H1 (cell line): ENCODE measurements around the gene CAB39L. TPM values are rescaled to one million over a fixed set of nuclear protein-coding genes. Genes with fewer than 3 reads are reported as not detected.

ENCODE experiments used
- CTCF ChIA-PET: fragments of 300-600 bp; sonication (Branson Sonifier 250); formaldehyde crosslinking; loops from one replicate; lab custom pipeline; 2021; ENCODE audit not compliant: partially characterized antibody; lab: Charles Lee
- POLR2A ChIA-PET: fragments of 300-600 bp; sonication (Branson Sonifier 250); formaldehyde crosslinking; loops from one replicate; lab custom pipeline; 2021; ENCODE audit warnings: inconsistent platforms; ENCODE audit not compliant: partially characterized antibody; lab: Charles Lee
- DNase-seq, 2 experiments: peaks; one replicate each; pipeline versions ENCODE4 v3.0.0 to v3.0.0-alpha.2; 2010 to 2022; ENCODE audit warnings: low spot score in 2 of 2, low read depth in 1 of 2, mixed read lengths in 1 of 2
- FAIRE-seq: peaks from 2 replicates; lab custom pipeline; 2011; peaks lifted over from hg19 to GRCh38; lab: Jason Lieb, UNC
- H2AFZ ChIP-seq: 2 replicates; pipeline ENCODE4 v1.8.1; 2012; ENCODE audit warnings: low read length, inconsistent platforms
- H2AK5ac ChIP-seq: 2 replicates; pipeline ENCODE4 v1.6.1; 2013; ENCODE audit warnings: low read depth, low read length
- H2BK120ac ChIP-seq: replicated peaks from 2 replicates; pipeline ENCODE3; 2013; ENCODE audit warnings: low read depth, low read length, inconsistent platforms
- H2BK12ac ChIP-seq: 2 replicates; pipeline ENCODE4 v1.6.1; 2013; ENCODE audit warnings: low read depth, low read length
- H2BK15ac ChIP-seq: 2 replicates; pipeline ENCODE4 v1.6.1; 2013; ENCODE audit warnings: low read length
- H2BK20ac ChIP-seq: 2 replicates; pipeline ENCODE4 v1.6.1; 2013; ENCODE audit warnings: low read length
- H2BK5ac ChIP-seq: 2 replicates; pipeline ENCODE4 v1.6.1; 2013; ENCODE audit warnings: low read depth, low read length
- H3K14ac ChIP-seq: 2 replicates; pipeline ENCODE4 v1.6.1; 2013; ENCODE audit warnings: inconsistent platforms; ENCODE audit not compliant: insufficient read length
- H3K18ac ChIP-seq: 2 replicates; pipeline ENCODE4 v1.6.1; 2013; ENCODE audit warnings: low read length; ENCODE audit errors: extremely low read depth
- H3K23ac ChIP-seq: 2 replicates; pipeline ENCODE4 v1.6.1; 2013; ENCODE audit warnings: inconsistent platforms; ENCODE audit not compliant: insufficient read length
- H3K23me2 ChIP-seq: 2 replicates; pipeline ENCODE4 v1.6.1; 2013; ENCODE audit warnings: low read depth, low read length
- H3K27ac ChIP-seq: 2 replicates; pipeline ENCODE4 v1.6.1; 2011; ENCODE audit warnings: low read depth, low read length, inconsistent platforms
- H3K27me3 ChIP-seq, 4 experiments: replicated peaks in 1 of 4; 1 replicate in 1 of 4; 2 replicates in 3 of 4; pipeline versions ENCODE4 v1.6.1 to v1.8.1; 2011 to 2013; ENCODE audit warnings: low read length in 3 of 4, mild to moderate bottlenecking in 3 of 4, inconsistent platforms in 2 of 4, mixed read lengths in 2 of 4, moderate library complexity in 1 of 4; ENCODE audit not compliant: control insufficient read depth in 3 of 4, insufficient read depth in 3 of 4; ENCODE audit errors: extremely low read depth in 1 of 4
- H3K36me3 ChIP-seq, 4 experiments: 2 replicates each; pipeline versions ENCODE4 v1.6.1 to v1.8.1; 2011 to 2013; ENCODE audit warnings: mild to moderate bottlenecking in 4 of 4, low read length in 3 of 4, moderate library complexity in 2 of 4, control low read depth in 1 of 4, inconsistent platforms in 1 of 4; ENCODE audit not compliant: insufficient read depth in 4 of 4, control insufficient read depth in 2 of 4
- H3K4ac ChIP-seq: replicated peaks from 2 replicates; pipeline ENCODE3; 2013; ENCODE audit warnings: low read length, low read depth, mixed read lengths, inconsistent platforms; ENCODE audit not compliant: insufficient read length
- H3K4me1 ChIP-seq, 4 experiments: replicated peaks in 1 of 4; 1 replicate in 1 of 4; 2 replicates in 3 of 4; pipeline versions ENCODE4 v1.6.1 to v1.8.1; 2011 to 2013; ENCODE audit warnings: low read length in 3 of 4, inconsistent platforms in 2 of 4, mixed read lengths in 1 of 4; ENCODE audit not compliant: insufficient read depth in 4 of 4, control insufficient read depth in 3 of 4
- H3K4me2 ChIP-seq, 2 experiments: 2 replicates each; pipeline versions ENCODE4 v1.6.1 to v1.8.1; 2011 to 2013; ENCODE audit warnings: low read depth in 2 of 2, low read length in 2 of 2, control low read depth in 1 of 2, inconsistent platforms in 1 of 2, mild to moderate bottlenecking in 1 of 2; ENCODE audit not compliant: insufficient read depth in 1 of 2
- H3K4me3 ChIP-seq, 4 experiments: fragments of 200-600, 300-600 bp in 1 of 4; sonication (generic), shearing (Covaris generic), sonication (Bioruptor Twin) in 1 of 4; 2 replicates each; pipeline versions ENCODE4 v1.5.1 to v1.8.1; 2011 to 2016; ENCODE audit warnings: low read length in 4 of 4, low read depth in 3 of 4, control low read depth in 2 of 4, inconsistent platforms in 2 of 4, mild to moderate bottlenecking in 2 of 4, mixed read lengths in 1 of 4, moderate library complexity in 1 of 4; ENCODE audit not compliant: insufficient read depth in 2 of 4; ENCODE audit errors: extremely low read depth in 1 of 4
- H3K56ac ChIP-seq: replicated peaks from 2 replicates; pipeline ENCODE3; 2013; ENCODE audit warnings: low read depth, mild to moderate bottlenecking, mixed read lengths, low read length, inconsistent platforms; ENCODE audit not compliant: insufficient read length
- H3K79me1 ChIP-seq: 2 replicates; pipeline ENCODE4 v1.6.1; 2013; ENCODE audit warnings: low read depth, low read length, control low read depth
- H3K79me2 ChIP-seq, 2 experiments: 2 replicates each; pipeline versions ENCODE4 v1.6.1 to v1.8.1; 2012 to 2013; ENCODE audit warnings: low read length in 2 of 2, mild to moderate bottlenecking in 2 of 2, inconsistent platforms in 1 of 2; ENCODE audit not compliant: insufficient read depth in 2 of 2, control insufficient read depth in 1 of 2
- H3K9ac ChIP-seq, 4 experiments: replicated peaks in 1 of 4; 1 replicate in 1 of 4; 2 replicates in 3 of 4; pipeline versions ENCODE4 v1.6.1 to v1.8.1; 2011 to 2013; ENCODE audit warnings: low read depth in 3 of 4, low read length in 3 of 4, control low read depth in 2 of 4, mild to moderate bottlenecking in 2 of 4, moderate library complexity in 2 of 4, inconsistent platforms in 1 of 4; ENCODE audit errors: extremely low read depth in 1 of 4
- H3K9me3 ChIP-seq, 2 experiments: 2 replicates each; pipeline versions ENCODE4 v1.6.1 to v1.8.1; 2012 to 2013; ENCODE audit warnings: mild to moderate bottlenecking in 2 of 2, moderate library complexity in 2 of 2, control low read depth in 1 of 2, inconsistent platforms in 1 of 2, low read depth in 1 of 2, low read length in 1 of 2, mixed read lengths in 1 of 2; ENCODE audit not compliant: insufficient read depth in 2 of 2
- H4K20me1 ChIP-seq, 2 experiments: replicated peaks in 1 of 2; 2 replicates each; pipeline versions ENCODE3 to v1.8.1; 2011 to 2013; ENCODE audit warnings: inconsistent platforms in 2 of 2, low read length in 2 of 2, mild to moderate bottlenecking in 1 of 2; ENCODE audit not compliant: insufficient read depth in 2 of 2, control insufficient read depth in 1 of 2
- H4K5ac ChIP-seq: 2 replicates; pipeline ENCODE4 v1.6.1; 2013; ENCODE audit warnings: low read length, low read depth, mixed read lengths, inconsistent platforms; ENCODE audit not compliant: insufficient read length
- H4K8ac ChIP-seq: 2 replicates; pipeline ENCODE4 v1.8.0; 2013; ENCODE audit warnings: mild to moderate bottlenecking, moderate library complexity, low read length, inconsistent platforms; ENCODE audit not compliant: insufficient read depth; ENCODE audit errors: extremely low read depth
- H4K91ac ChIP-seq: replicated peaks from 2 replicates; pipeline ENCODE3; 2013; ENCODE audit warnings: low read length, mixed read lengths, inconsistent platforms; ENCODE audit not compliant: insufficient read length
- ASH2L ChIP-seq: fragments of 200-600, 300-600 bp; sonication (generic); IDR thresholded peaks from one replicate; pipeline ENCODE4 v1.7.1; 2017; ENCODE audit warnings: low read length
- EZH2 ChIP-seq: fragments of 200-600 bp; sonication (generic); IDR thresholded peaks from 2 replicates; pipeline ENCODE4 v1.7.1; 2012; ENCODE audit warnings: low read depth, mild to moderate bottlenecking, moderate library complexity, low read length, inconsistent platforms; ENCODE audit not compliant: severe bottlenecking
- FOSL1 ChIP-seq: IDR thresholded peaks from 2 replicates; pipeline ENCODE4 v1.6.1; 2011; ENCODE audit warnings: mild to moderate bottlenecking, low read depth, low read length, moderate library complexity; ENCODE audit not compliant: insufficient read depth
- GABPA ChIP-seq: IDR thresholded peaks from 2 replicates; pipeline ENCODE4 v1.6.1; 2011; ENCODE audit warnings: mild to moderate bottlenecking, low read length, moderate library complexity, borderline replicate concordance; ENCODE audit not compliant: insufficient read depth
- HDAC6 ChIP-seq: IDR thresholded peaks from one replicate; pipeline ENCODE4 v1.7.1; 2012; ENCODE audit warnings: low read depth, mild to moderate bottlenecking, inconsistent platforms, low read length, moderate library complexity
- NANOG ChIP-seq: IDR thresholded peaks from 2 replicates; pipeline ENCODE4 v1.6.1; 2011; ENCODE audit warnings: low read length, low read depth, mild to moderate bottlenecking, inconsistent platforms; ENCODE audit not compliant: insufficient read depth, poor library complexity, severe bottlenecking
- PHF8 ChIP-seq: fragments of 200-600 bp; sonication (generic); conservative IDR thresholded peaks from 2 replicates; pipeline ENCODE4 v1.7.1; 2012; ENCODE audit warnings: low read depth, mild to moderate bottlenecking, inconsistent platforms, low read length, moderate library complexity
- SP2 ChIP-seq: IDR thresholded peaks from 2 replicates; pipeline ENCODE4 v1.6.1; 2012; ENCODE audit warnings: mild to moderate bottlenecking, low read length, inconsistent platforms
- SUZ12 ChIP-seq: fragments of 200-600 bp; sonication (generic); IDR thresholded peaks from 2 replicates; pipeline ENCODE4 v1.6.1; 2012; ENCODE audit warnings: mild to moderate bottlenecking, inconsistent platforms, low read length, moderate library complexity, mixed read lengths
- TEAD4 ChIP-seq: IDR thresholded peaks from 2 replicates; pipeline ENCODE4 v1.6.1; 2012; ENCODE audit warnings: low read depth, low read length, inconsistent platforms, mixed read lengths
- polyA plus RNA-seq, 7 experiments: library from polyadenylated mRNA; depleted of rRNA in 3 of 7; stranded (reverse) in 5 of 7; unstranded in 2 of 7; fragments of >200 nt in 5 of 7; fragments of 200-250 nt in 2 of 7; gene quantifications; 1 replicate in 5 of 7; 2 replicates in 1 of 7; 4 replicates in 1 of 7; pipeline versions ENCODE4 v1.2.1 to v1.2.3, GENCODE V29; 2011 to 2013; ENCODE audit warnings: missing spikeins in 2 of 7, mixed read lengths in 2 of 7
- total RNA-seq: library from RNA; stranded (reverse); fragmentation: NEBNext Ultra II Directional; extraction: Animal tissue kit (Norgen Biotek cat#: 25700); gene quantifications from 2 replicates; pipeline ENCODE4 v1.2.1, GENCODE V29; 2021

The CAB39L gene
- total and polyA plus RNA-seq, 2 of the 8 experiments (the other 6 are each of a cell fraction or from before 2014, with no cell fraction given) = 2.5 to 4.8 TPM

DNA sequence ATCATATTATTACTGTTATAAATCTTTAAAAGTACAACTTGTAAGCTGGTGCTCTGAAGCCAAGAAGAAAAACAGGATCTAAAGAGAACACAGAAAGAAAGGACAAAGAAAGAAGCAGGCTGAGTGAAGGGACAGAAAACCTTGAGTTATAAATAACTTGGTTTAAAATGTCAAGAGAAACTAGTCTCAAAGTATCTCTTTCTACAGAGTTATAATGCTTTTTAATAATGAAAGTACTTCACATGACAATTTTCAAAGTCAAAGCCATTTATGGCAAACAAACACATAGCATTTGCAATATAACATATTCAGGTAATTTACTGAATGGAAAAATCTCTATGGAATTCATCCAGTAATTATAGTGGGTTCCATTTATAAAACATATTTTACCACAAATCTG is 33.4 kb downstream of the CAB39L start:
- FAIRE-seq (no peak), DNase-seq (no peak)
- Histone ChIP-seq H3K4ac (no peak overlapping the region), H3K36me3 (no peaks in the 10 kb centered on the region), H4K91ac (no peak overlapping the region), H3K9ac (no peak overlapping the region), H2BK120ac (no peak overlapping the region), H3K27me3 (peaks cover 14 to 52% (median 34%) of the 10 kb centered on the region in 4 experiments), H3K4me1 (peaks cover 0 to 5% (median 2%) of the 10 kb centered on the region in 4 experiments; a peak in 4 of 7 replicates), H3K79me2 (no peaks in the 10 kb centered on the region), H2AK5ac (no peak overlapping the region), H3K27ac (no peak overlapping the region), H2BK15ac (no peak overlapping the region), H3K56ac (no peak overlapping the region), H3K14ac (no peak overlapping the region), H3K23me2 (no peaks in the 10 kb centered on the region), H2AFZ (no peak overlapping the region), H2BK5ac (no peak overlapping the region), H3K4me2 (no peak overlapping the region), H3K9me3 (no peaks in the 10 kb centered on the region), H3K23ac (no peak overlapping the region), H4K5ac (no peak overlapping the region), H3K4me3 (no peak overlapping the region), H4K20me1 (peaks cover 0 to 3% of the 10 kb centered on the region in 2 experiments), H4K8ac (no peak overlapping the region), H2BK20ac (no peak overlapping the region), H2BK12ac (no peak overlapping the region), H3K18ac (no peak overlapping the region), H3K79me1 (no peaks in the 10 kb centered on the region)
- ChIA-PET CTCF (interaction anchor here (0.6 to 1.2 kb wide), 3 partner anchors 35 to 108 kb away, joined by 3 read pairs; no protein-coding TSS in a partner anchor), POLR2A (no interaction called here)
- TF ChIP-seq SP2 = no peak
- no peak for TF ChIP-seq NANOG
- TF ChIP-seq GABPA = no peak
- no peak for TF ChIP-seq SUZ12
- TF ChIP-seq TEAD4 = no peak
- TF ChIP-seq EZH2 = no peak
- TF ChIP-seq ASH2L = no peak
- no peak for TF ChIP-seq PHF8
- TF ChIP-seq HDAC6 = no peak
- TF ChIP-seq FOSL1 = no peak
